K562 (cell line): ENCODE results near the gene TMEM181. TPM values are rescaled to one million over a fixed set of nuclear protein-coding genes. Genes with fewer than 3 reads are reported as not detected.

Experiments used
- ATAC-seq: fragments of 200-7000 bp; cut with Tn5 transposase; 3 replicates; pipeline ENCODE4 v1.9.1; 2020; ENCODE audit warnings: moderate library complexity
- BruUV-seq: library from RNA; stranded (reverse); fragments of 400-500 nt; replicated peaks from 2 replicates; lab custom pipeline; 2021; lab: Mats Ljungman, UMichigan
- CTCF ChIA-PET: fragments of 300-600 bp; formaldehyde crosslinking; extraction: SDS; loops from one replicate; lab custom pipeline; 2021; ENCODE audit warnings: low intra/inter-chr PET ratio; lab: Yijun Ruan, JAX
- POLR2A ChIA-PET: fragments of 300-600, 350-650 bp; sonication (Branson Sonifier 250); formaldehyde crosslinking; extraction: SDS; loops from one replicate; lab custom pipeline; 2021; ENCODE audit warnings: antibody characterized with exemption, inconsistent platforms; lab: Yijun Ruan, JAX
- DNase-seq, 4 experiments: peaks; one replicate each; pipeline versions ENCODE4 v3.0.0 to v3.0.0-alpha.2; 2011 to 2018; ENCODE audit warnings: low spot score in 3 of 4, mixed read lengths in 3 of 4; ENCODE audit errors: extremely low read depth in 1 of 4
- FAIRE-seq: peaks from 2 replicates; lab custom pipeline; 2011; peaks lifted over from hg19 to GRCh38; lab: Jason Lieb, UNC
- H2AFZ ChIP-seq: 2 replicates; pipeline ENCODE4 v1.6.0; 2011; ENCODE audit warnings: low read depth, low read length, control low read depth, inconsistent platforms
- H3K27ac ChIP-seq: fragments of 200-600 bp; 3 replicates; pipeline ENCODE4 v1.8.0; 2011; ENCODE audit warnings: low read depth, mild to moderate bottlenecking, control low read depth, inconsistent platforms, low read length, moderate library complexity, mixed read lengths; ENCODE audit errors: extremely low read depth
- H3K27me3 ChIP-seq, 2 experiments: fragments of 300-600 bp in 1 of 2; 2 replicates in 1 of 2; 3 replicates in 1 of 2; pipeline versions ENCODE4 v1.6.0 to v1.8.0; 2011; ENCODE audit warnings: inconsistent platforms in 2 of 2, low read length in 2 of 2, mild to moderate bottlenecking in 1 of 2, mixed read lengths in 1 of 2, moderate library complexity in 1 of 2; ENCODE audit not compliant: control insufficient read depth in 2 of 2, insufficient read depth in 2 of 2
- H3K36me3 ChIP-seq: fragments of 300-600 bp; 3 replicates; pipeline ENCODE4 v1.8.0; 2011; ENCODE audit warnings: mild to moderate bottlenecking, low read length, inconsistent platforms; ENCODE audit not compliant: control insufficient read depth, insufficient read depth
- H3K4me1 ChIP-seq, 2 experiments: fragments of 200-600 bp in 1 of 2; replicated peaks in 1 of 2; 2 replicates in 1 of 2; 3 replicates in 1 of 2; pipeline versions ENCODE4 v1.5.1 to v1.8.0; 2011; ENCODE audit warnings: inconsistent platforms in 2 of 2, low read length in 2 of 2, mild to moderate bottlenecking in 1 of 2, mixed read lengths in 1 of 2, moderate library complexity in 1 of 2; ENCODE audit not compliant: control insufficient read depth in 2 of 2, insufficient read depth in 2 of 2
- H3K4me2 ChIP-seq: 2 replicates; pipeline ENCODE4 v1.6.1; 2011; ENCODE audit warnings: low read length, control low read depth, inconsistent platforms, mixed read lengths; ENCODE audit not compliant: insufficient read depth
- H3K4me3 ChIP-seq: fragments of 200-600 bp; sonication (generic), shearing (Covaris generic); 2 replicates; pipeline ENCODE4 v1.5.1; 2016; ENCODE audit warnings: control low read depth, inconsistent platforms
- H3K79me2 ChIP-seq: fragments of 200-600 bp; 3 replicates; pipeline ENCODE4 v1.8.0; 2011; ENCODE audit warnings: low read length, inconsistent platforms; ENCODE audit not compliant: control insufficient read depth, insufficient read depth
- H3K9ac ChIP-seq, 2 experiments: 2 replicates each; pipeline versions ENCODE4 v1.6.0 to v1.6.1; 2011; ENCODE audit warnings: low read depth in 2 of 2, low read length in 2 of 2, control low read depth in 1 of 2, inconsistent platforms in 1 of 2, mild to moderate bottlenecking in 1 of 2, mixed read lengths in 1 of 2; ENCODE audit not compliant: insufficient read depth in 1 of 2
- H3K9me1 ChIP-seq: one replicate; pipeline ENCODE4 v1.6.0; 2011; ENCODE audit warnings: inconsistent platforms, mild to moderate bottlenecking, low read length, moderate library complexity; ENCODE audit not compliant: control insufficient read depth, insufficient read depth
- H3K9me3 ChIP-seq: replicated peaks from 2 replicates; pipeline ENCODE4 v1.5.1; 2011; ENCODE audit warnings: low read depth, low read length, inconsistent platforms; ENCODE audit not compliant: control insufficient read depth, insufficient read depth
- H4K20me1 ChIP-seq: replicated peaks from 2 replicates; pipeline ENCODE4 v1.6.1; 2011; ENCODE audit warnings: low read length, inconsistent platforms, mixed read lengths; ENCODE audit not compliant: control insufficient read depth, insufficient read depth
- HSF4 ChIP-seq: fragments of 250-450 bp; sonication (Bioruptor Pico); IDR thresholded peaks from 2 replicates; pipeline ENCODE4 v2.1.2; 2022; ENCODE audit warnings: mild to moderate bottlenecking, moderate library complexity, borderline replicate concordance
- RB1 ChIP-seq: fragments of 450-650 bp; IDR thresholded peaks from 2 replicates; pipeline ENCODE4 v1.6.1; 2017; ENCODE audit warnings: low read depth, mild to moderate bottlenecking
- SRSF7 ChIP-seq: fragments of 200-400 bp; formaldehyde crosslinking; optimal IDR thresholded peaks from 2 replicates; pipeline ENCODE3; 2017; ENCODE audit warnings: mild to moderate bottlenecking, low read depth, low read length
- TFE3 ChIP-seq: fragments of 450-650 bp; formaldehyde crosslinking; IDR thresholded peaks from 2 replicates; pipeline ENCODE4 v1.4.0; 2020; ENCODE audit warnings: mild to moderate bottlenecking, mixed read lengths
- TRIM28 ChIP-seq: fragments of 450-650 bp; IDR thresholded peaks from 2 replicates; pipeline ENCODE4 v1.6.1; 2017
- ZBED1 ChIP-seq: IDR thresholded peaks from 2 replicates; pipeline ENCODE4 v1.6.1; 2014
- ZC3H11A ChIP-seq: IDR thresholded peaks from 2 replicates; pipeline ENCODE4 v1.6.1; 2012; ENCODE audit warnings: low read depth, low read length, improper control_type of control experiment
- ZFP36 ChIP-seq: fragments of 150-350 bp; IDR thresholded peaks from 2 replicates; pipeline ENCODE4 v1.6.1; 2018; ENCODE audit warnings: low read length, low read depth; ENCODE audit not compliant: partially characterized antibody
- WGBS: fragments of 100-300 bp; shearing (Covaris generic); methylation state at CpG from one replicate; pipeline ENCODE4 v1.1.6; 2016; ENCODE audit warnings: low coverage, mixed read lengths; ENCODE audit not compliant: insufficient coverage; ENCODE audit errors: missing lambda C conversion rate; 5-methylcytosine and 5-hydroxymethylcytosine counted together
- in situ Hi-C: fragments of 300-500 bp; cut with MboI; formaldehyde crosslinking; loops from 4 replicates; pipeline ENCODE4 v1.15.0; 2018; ENCODE audit warnings: inconsistent platforms, mixed read lengths
- intact Hi-C: fragments of 100-400 bp; cut with micrococcal nuclease; formaldehyde crosslinking; loops from 2 replicates; pipeline ENCODE4 v1.14.2; 2022
- polyA plus RNA-seq, 8 experiments: library from polyadenylated mRNA; depleted of rRNA in 4 of 8; stranded (reverse) in 5 of 8; unstranded in 3 of 8; fragments of >200 nt; fragmentation: Nextera tagmentation in 2 of 8; fragmentation: Illumina TruSeq in 1 of 8; extraction: Ambion mirVana in 2 of 8; extraction: Trizol in 1 of 8; gene quantifications; 2 replicates each; pipeline versions ENCODE4 v1.2.1 to v1.2.3, GENCODE V29; 2011 to 2014; ENCODE audit warnings: inconsistent platforms in 1 of 8, missing spikeins in 1 of 8
- total RNA-seq, 7 experiments: library from RNA; depleted of rRNA in 6 of 7; stranded (reverse); fragments of >200 nt in 6 of 7; fragmentation: Illumina TruSeq in 2 of 7; extraction: Trizol in 2 of 7; gene quantifications; 2 replicates each; pipeline versions ENCODE4 v1.2.1 to v1.2.3, GENCODE V29; 2011 to 2021; ENCODE audit warnings: low replicate concordance in 1 of 7
- TF ChIP-seq, protein P1 (sequence below): fragments of 250-450 bp; sonication (Bioruptor Pico); IDR thresholded peaks from 2 replicates; pipeline ENCODE4 v1.5.0; 2020; ENCODE audit warnings: mild to moderate bottlenecking

TMEM181 gene
- total and polyA plus RNA-seq, 9 of the 15 experiments (the other 6 are each of a cell fraction or from before 2014, with no cell fraction given): 5.6 to 27.2 (median 19.9) TPM

DNA sequence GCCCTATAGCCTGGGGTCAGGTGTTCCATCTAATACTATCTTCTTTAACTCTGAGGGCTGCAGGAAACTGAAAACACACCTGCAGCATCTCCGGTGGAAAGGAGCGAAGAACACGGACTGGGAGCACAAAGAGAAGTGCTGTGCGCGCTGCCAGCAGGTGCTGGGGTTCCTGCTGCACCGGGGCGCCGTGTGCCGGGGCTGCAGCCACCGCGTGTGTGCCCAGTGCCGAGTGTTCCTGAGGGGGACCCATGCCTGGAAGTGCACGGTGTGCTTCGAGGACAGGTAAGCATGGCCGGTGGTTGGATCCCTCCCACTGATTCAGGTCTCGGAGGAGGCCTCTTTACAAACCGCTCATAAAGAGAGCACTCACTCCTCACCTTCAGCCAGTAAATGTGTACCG, 105.4 kb downstream of the TMEM181 start:
- no peaks in the 10 kb centered on the region for H3K9me1 ChIP-seq
- CTCF ChIA-PET: no interaction called here
- BruUV-seq: no TSS peak

More for the DNA sequence above, 105.4 kb downstream of the TMEM181 start:
- Histone ChIP-seq H3K27ac (no peak overlapping the region), H4K20me1 (peaks cover 4% of the 10 kb centered on the region), H3K79me2 (no peaks in the 10 kb centered on the region), H3K36me3 (no peaks in the 10 kb centered on the region), H3K4me2 (no peak overlapping the region), H3K4me1 (peaks cover 0 to 3% of the 10 kb centered on the region in 2 experiments; a peak in 1 of 5 replicates), H3K4me3 (no peak overlapping the region), H3K27me3 (peaks cover 73 to 74% of the 10 kb centered on the region in 2 experiments), H3K9ac (no peak overlapping the region), H2AFZ (no peak overlapping the region), H3K9me3 (no peaks in the 10 kb centered on the region)
- POLR2A ChIA-PET: interaction anchor here (1.0 kb wide), 1 partner anchor 21 kb away, joined by 3 read pairs; no protein-coding TSS in a partner anchor
- DNase-seq (no peak), FAIRE-seq (no peak), ATAC-seq (no peak)
- in situ Hi-C loops (no loop called here), intact Hi-C loops (no loop called here)
- 2% methylated on average over 18 of the region's 18 CpGs for WGBS
- TF ChIP-seq TRIM28: no peak
- TF ChIP-seq RB1: no peak
- TF ChIP-seq ZBED1: no peak
- no peak for TF ChIP-seq ZC3H11A
- peak; percentile 0 for TF ChIP-seq ZFP36
- no peak for TF ChIP-seq TFE3
- TF ChIP-seq SRSF7: no peak
- no peak for TF ChIP-seq HSF4
- TF ChIP-seq, protein P1, sequence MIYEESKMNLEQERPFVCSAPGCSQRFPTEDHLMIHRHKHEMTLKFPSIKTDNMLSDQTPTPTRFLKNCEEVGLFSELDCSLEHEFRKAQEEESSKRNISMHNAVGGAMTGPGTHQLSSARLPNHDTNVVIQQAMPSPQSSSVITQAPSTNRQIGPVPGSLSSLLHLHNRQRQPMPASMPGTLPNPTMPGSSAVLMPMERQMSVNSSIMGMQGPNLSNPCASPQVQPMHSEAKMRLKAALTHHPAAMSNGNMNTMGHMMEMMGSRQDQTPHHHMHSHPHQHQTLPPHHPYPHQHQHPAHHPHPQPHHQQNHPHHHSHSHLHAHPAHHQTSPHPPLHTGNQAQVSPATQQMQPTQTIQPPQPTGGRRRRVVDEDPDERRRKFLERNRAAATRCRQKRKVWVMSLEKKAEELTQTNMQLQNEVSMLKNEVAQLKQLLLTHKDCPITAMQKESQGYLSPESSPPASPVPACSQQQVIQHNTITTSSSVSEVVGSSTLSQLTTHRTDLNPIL (CRISPR knock-in tag): no peak
